Liver (tissue), 9 donors: Measurements from ENCODE around the gene PER2. TPM values are rescaled to one million over a fixed set of nuclear protein-coding genes. Genes with fewer than 3 reads are reported as not detected.

Experiments
- DNase-seq: peaks from one replicate; pipeline ENCODE4 v3.0.0-alpha.2; 2017; ENCODE audit warnings: low spot score
- H3K27ac ChIP-seq, 2 donors: one replicate each; pipeline ENCODE4 v1.7.0; 2013; ENCODE audit warnings: inconsistent platforms in 2 of 2, low read length in 2 of 2, control low read depth in 1 of 2, low read depth in 1 of 2, mild to moderate bottlenecking in 1 of 2
- H3K27me3 ChIP-seq, 4 donors: one replicate each; pipeline versions ENCODE4 v1.6.1 to v1.7.0; 2013; ENCODE audit warnings: low read length in 3 of 4, inconsistent platforms in 1 of 4, mild to moderate bottlenecking in 1 of 4, moderate library complexity in 1 of 4; ENCODE audit not compliant: control insufficient read depth in 4 of 4, insufficient read depth in 4 of 4
- H3K36me3 ChIP-seq, 4 donors: one replicate each; pipeline versions ENCODE4 v1.6.1 to v1.7.0; 2013; ENCODE audit warnings: low read length in 3 of 4, mild to moderate bottlenecking in 3 of 4, low read depth in 1 of 4, moderate library complexity in 1 of 4; ENCODE audit not compliant: control insufficient read depth in 4 of 4, insufficient read depth in 3 of 4
- H3K4me1 ChIP-seq, 4 donors: one replicate each; pipeline versions ENCODE4 v1.6.1 to v1.7.0; 2013; ENCODE audit warnings: low read length in 3 of 4, mild to moderate bottlenecking in 3 of 4, moderate library complexity in 1 of 4; ENCODE audit not compliant: control insufficient read depth in 4 of 4, insufficient read depth in 4 of 4
- H3K4me3 ChIP-seq, 3 donors: one replicate each; pipeline versions ENCODE4 v1.6.1 to v1.7.0; 2013; ENCODE audit warnings: low read length in 3 of 3, control low read depth in 1 of 3, low read depth in 1 of 3, mild to moderate bottlenecking in 1 of 3
- H3K9ac ChIP-seq, 2 donors: one replicate each; pipeline ENCODE4 v1.7.0; 2013; ENCODE audit warnings: low read length in 2 of 2, mild to moderate bottlenecking in 2 of 2, moderate library complexity in 2 of 2, control low read depth in 1 of 2, low read depth in 1 of 2
- H3K9me3 ChIP-seq, 4 donors: one replicate each; pipeline versions ENCODE4 v1.6.1 to v1.7.0; 2013; ENCODE audit warnings: low read length in 3 of 4; ENCODE audit not compliant: control insufficient read depth in 4 of 4
- ATF3 ChIP-seq: IDR thresholded peaks from 2 replicates; pipeline ENCODE4 v1.6.1; 2016; ENCODE audit warnings: antibody characterized with exemption
- CTCF ChIP-seq: fragments of 150-350 bp; IDR thresholded peaks from 2 replicates; pipeline ENCODE4 v1.5.1; 2017; ENCODE audit warnings: improper control_type of control experiment, low read depth, low read length; ENCODE audit not compliant: missing input control
- EGR1 ChIP-seq, 2 donors: IDR thresholded peaks; 2 replicates each; pipeline ENCODE4 v1.6.1; 2016 to 2018; ENCODE audit warnings: antibody characterized with exemption in 2 of 2, low read depth in 2 of 2
- FOXA1 ChIP-seq: IDR thresholded peaks from 2 replicates; pipeline ENCODE4 v1.6.1; 2016; ENCODE audit warnings: antibody characterized with exemption
- FOXA2 ChIP-seq: IDR thresholded peaks from 2 replicates; pipeline ENCODE4 v1.6.1; 2016; ENCODE audit warnings: antibody characterized with exemption
- GABPA ChIP-seq, 2 donors: IDR thresholded peaks in 1 of 2; conservative IDR thresholded peaks in 1 of 2; 2 replicates each; pipeline ENCODE4 v1.6.1; 2016; ENCODE audit warnings: antibody characterized with exemption in 2 of 2, mild to moderate bottlenecking in 1 of 2, moderate library complexity in 1 of 2
- HNF4A ChIP-seq, 2 donors: conservative IDR thresholded peaks; 2 replicates each; pipeline ENCODE4 v1.6.1; 2016; ENCODE audit warnings: antibody characterized with exemption in 2 of 2, mild to moderate bottlenecking in 2 of 2
- HNF4G ChIP-seq: IDR thresholded peaks from 2 replicates; pipeline ENCODE4 v1.6.1; 2016; ENCODE audit warnings: antibody characterized with exemption
- NR2F2 ChIP-seq: IDR thresholded peaks from 2 replicates; pipeline ENCODE4 v1.6.1; 2016; ENCODE audit warnings: antibody characterized with exemption
- RAD21 ChIP-seq, 2 donors: IDR thresholded peaks; 2 replicates each; pipeline ENCODE4 v1.6.1; 2016; ENCODE audit warnings: antibody characterized with exemption in 2 of 2, mild to moderate bottlenecking in 2 of 2
- REST ChIP-seq: IDR thresholded peaks from 2 replicates; pipeline ENCODE4 v1.6.1; 2016; ENCODE audit warnings: antibody characterized with exemption, mild to moderate bottlenecking
- SP1 ChIP-seq: IDR thresholded peaks from 2 replicates; pipeline ENCODE4 v1.6.1; 2018; ENCODE audit warnings: antibody characterized with exemption, mild to moderate bottlenecking
- TAF1 ChIP-seq: conservative IDR thresholded peaks from 2 replicates; pipeline ENCODE4 v1.6.1; 2016; ENCODE audit warnings: antibody characterized with exemption, mild to moderate bottlenecking
- WGBS: extraction: QIAGEN DNeasy Blood & Tissue Kit; methylation state at CpG from one replicate; pipeline ENCODE4 v1.1.7; 2013; 5-methylcytosine and 5-hydroxymethylcytosine counted together
- polyA plus RNA-seq, 2 donors: library from polyadenylated mRNA; stranded (reverse) in 1 of 2; unstranded in 1 of 2; fragments of 200-250 nt in 1 of 2; fragments of >200 nt in 1 of 2; fragmentation: Nextera tagmentation in 1 of 2; extraction: Ambion mirVana in 1 of 2; gene quantifications; one replicate each; pipeline versions ENCODE4 v1.2.1 to v1.2.3, GENCODE V29; 2013 to 2015
- total RNA-seq, 2 donors: library from RNA; depleted of rRNA; stranded (reverse); fragments of >200 nt; gene quantifications; one replicate each; pipeline ENCODE4 v1.2.3, GENCODE V29; 2014
- TF ChIP-seq, protein P1 (sequence below): IDR thresholded peaks from 2 replicates; pipeline ENCODE4 v1.6.1; 2016; ENCODE audit warnings: antibody characterized with exemption
- donor health status: healthy.
- donor health status: healthy.
- donor health status: healthy.
- donor health status: healthy.
- donor health status: healthy.

The PER2 gene
- total and polyA plus RNA-seq, 4 donors, result 1.1 to 12.5 (median 4.1) TPM

DNA sequence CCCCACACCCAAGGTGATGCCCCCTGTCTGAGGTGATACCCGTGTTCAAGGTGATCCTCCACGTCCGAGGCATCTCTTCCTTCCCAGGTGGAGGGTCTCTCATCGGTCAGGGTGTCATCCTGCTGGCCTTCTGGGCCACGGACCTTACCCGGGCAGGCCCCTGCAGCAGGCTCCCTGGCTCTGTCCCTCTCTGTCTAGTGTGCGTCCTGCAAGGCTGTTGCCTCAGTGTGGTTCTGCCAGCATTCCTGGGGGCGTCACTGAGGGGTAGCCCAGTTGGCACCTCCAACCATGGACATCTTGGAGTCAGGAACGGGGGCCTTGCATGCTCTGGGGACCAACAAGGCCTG, 5.6 kb upstream of the PER2 start:
- no peak for DNase-seq
- TF ChIP-seq FOXA1, result no peak
- TF ChIP-seq, protein P1, sequence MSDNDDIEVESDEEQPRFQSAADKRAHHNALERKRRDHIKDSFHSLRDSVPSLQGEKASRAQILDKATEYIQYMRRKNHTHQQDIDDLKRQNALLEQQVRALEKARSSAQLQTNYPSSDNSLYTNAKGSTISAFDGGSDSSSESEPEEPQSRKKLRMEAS, result no peak
- no peak for TF ChIP-seq HNF4G
- no peak for TF ChIP-seq RAD21 (IDR thresholded peaks at IDR 0.05)
- TF ChIP-seq CTCF, result no peak
- TF ChIP-seq FOXA2, result no peak
- TF ChIP-seq TAF1, result no peak
- no peak for TF ChIP-seq EGR1 (IDR thresholded peaks at IDR 0.05; ENCODE audit: low read depth in 2 of 2)
- H3K4me3 ChIP-seq, result no peak overlapping the region
- H3K36me3 ChIP-seq, result no peaks in the 10 kb centered on the region
- peak overlapping the region; percentile 4 to 73 for H3K27ac ChIP-seq
- peaks cover 16 to 52% (median 37%) of the 10 kb centered on the region in 4 donors for H3K4me1 ChIP-seq
- WGBS, result 95% methylated on average over 9 of the region's 9 CpGs
- no peak overlapping the region for H3K9ac ChIP-seq
- H3K27me3 ChIP-seq, result no peaks in the 10 kb centered on the region
- H3K9me3 ChIP-seq, result no peaks in the 10 kb centered on the region

GRCh38 chr2:238291550-238292281, 3.3 kb upstream of the PER2 start:
- no peak for DNase-seq
- Histone ChIP-seq H3K9ac (no peak overlapping the region), H3K27me3 (no peaks in the 10 kb centered on the region), H3K4me3 (no peak overlapping the region), H3K27ac (no peak overlapping the region), H3K9me3 (no peaks in the 10 kb centered on the region), H3K4me1 (peaks cover 13 to 41% (median 30%) of the 10 kb centered on the region in 4 donors), H3K36me3 (no peaks in the 10 kb centered on the region)
- TF ChIP-seq CTCF (no peak), SP1 (no peak), TAF1 (no peak)
- TF ChIP-seq, protein P1, result no peak
- 94% methylated on average over 8 of the region's 8 CpGs for WGBS

GRCh38 chr2:238290715-238291549, 2.5 kb upstream of the PER2 start:
- 88% methylated on average over 5 of the region's 5 CpGs for WGBS
- H3K9ac ChIP-seq, result no peak overlapping the region
- no peak for DNase-seq
- TF ChIP-seq NR2F2, result no peak
- no peak for TF ChIP-seq SP1
- TF ChIP-seq EGR1 (IDR thresholded peaks at IDR 0.05; ENCODE audit: low read depth in 2 of 2), result no peak
- TF ChIP-seq HNF4A (conservative IDR thresholded peaks at IDR 0.05), result no peak
- TF ChIP-seq GABPA (IDR thresholded peaks at IDR 0.05 in 1 of 2, conservative IDR thresholded peaks at IDR 0.05 in 1 of 2), result no peak
- TF ChIP-seq CTCF, result no peak
- TF ChIP-seq REST, result no peak
- no peak for TF ChIP-seq ATF3

More at GRCh38 chr2:238290715-238291549, 2.5 kb upstream of the PER2 start:
- Histone ChIP-seq H3K9me3 (no peaks in the 10 kb centered on the region), H3K27ac (no peak overlapping the region), H3K36me3 (no peaks in the 10 kb centered on the region), H3K4me1 (peaks cover 13 to 45% (median 32%) of the 10 kb centered on the region in 4 donors), H3K27me3 (no peaks in the 10 kb centered on the region), H3K4me3 (no peak overlapping the region)
